ENCODE data around the gene PIAS4.

DNA sequence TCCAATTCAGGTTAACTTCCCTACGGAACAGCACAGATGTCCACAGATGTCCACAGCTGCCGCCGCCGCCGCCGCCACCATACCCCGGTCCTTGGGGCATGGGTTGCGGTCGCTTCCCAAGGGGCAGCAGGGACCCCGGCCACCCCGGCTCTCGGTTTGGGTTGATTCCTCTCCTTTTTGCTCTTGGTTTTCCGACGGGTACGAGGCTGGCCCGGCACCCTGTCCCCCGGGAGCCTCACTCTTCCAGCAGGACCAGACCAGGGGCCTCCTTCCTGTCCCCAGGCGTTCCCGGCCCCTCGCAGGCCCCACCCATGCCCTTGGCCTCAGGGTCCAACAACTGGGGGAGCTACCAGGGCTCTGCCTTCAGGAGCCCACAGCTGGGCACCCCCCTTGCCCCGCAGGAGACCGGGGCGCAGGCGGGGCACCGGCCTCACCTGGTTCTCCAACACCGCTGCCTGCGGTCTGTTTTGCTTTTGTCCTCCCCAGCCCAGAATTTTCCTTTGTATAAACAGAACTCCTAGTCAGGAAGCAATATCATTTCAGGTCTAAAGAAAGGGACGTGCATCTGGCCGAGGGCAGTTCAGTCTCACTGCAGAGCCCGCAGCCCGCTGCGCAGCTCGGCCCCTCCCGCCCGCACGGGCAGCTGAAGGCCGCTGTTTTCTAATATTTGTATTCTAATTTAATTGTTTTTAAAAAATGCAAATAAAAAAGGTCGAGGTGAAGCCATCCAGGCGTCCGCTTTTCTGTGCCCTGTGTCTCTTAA is 31.3 kb downstream of the PIAS4 start:
- TF ChIP-seq, protein P1, sequence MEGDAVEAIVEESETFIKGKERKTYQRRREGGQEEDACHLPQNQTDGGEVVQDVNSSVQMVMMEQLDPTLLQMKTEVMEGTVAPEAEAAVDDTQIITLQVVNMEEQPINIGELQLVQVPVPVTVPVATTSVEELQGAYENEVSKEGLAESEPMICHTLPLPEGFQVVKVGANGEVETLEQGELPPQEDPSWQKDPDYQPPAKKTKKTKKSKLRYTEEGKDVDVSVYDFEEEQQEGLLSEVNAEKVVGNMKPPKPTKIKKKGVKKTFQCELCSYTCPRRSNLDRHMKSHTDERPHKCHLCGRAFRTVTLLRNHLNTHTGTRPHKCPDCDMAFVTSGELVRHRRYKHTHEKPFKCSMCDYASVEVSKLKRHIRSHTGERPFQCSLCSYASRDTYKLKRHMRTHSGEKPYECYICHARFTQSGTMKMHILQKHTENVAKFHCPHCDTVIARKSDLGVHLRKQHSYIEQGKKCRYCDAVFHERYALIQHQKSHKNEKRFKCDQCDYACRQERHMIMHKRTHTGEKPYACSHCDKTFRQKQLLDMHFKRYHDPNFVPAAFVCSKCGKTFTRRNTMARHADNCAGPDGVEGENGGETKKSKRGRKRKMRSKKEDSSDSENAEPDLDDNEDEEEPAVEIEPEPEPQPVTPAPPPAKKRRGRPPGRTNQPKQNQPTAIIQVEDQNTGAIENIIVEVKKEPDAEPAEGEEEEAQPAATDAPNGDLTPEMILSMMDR (optimal IDR thresholded peaks at IDR 0.05 in 1 of 3, IDR thresholded peaks at IDR 0.05 in 1 of 3, conservative IDR thresholded peaks at IDR 0.05 in 1 of 3; ENCODE audit: extremely low read depth in 1 of 3, insufficient read depth in 2 of 3, low read length in 3 of 3) = no peak
- no peak for TF ChIP-seq EZH2 (IDR thresholded peaks at IDR 0.05; ENCODE audit: low read length)
